ENCODE measurements around the gene CHRND. TPM values are rescaled to one million over a fixed set of nuclear protein-coding genes. Genes with fewer than 3 reads are reported as not detected.
"Not testable (repeated sequence)": the region's sequence is repeated elsewhere in the genome, so short reads cannot be mapped to it uniquely, and the experiment has no call there.

The CHRND gene
- total RNA-seq, 1 donor from 2014 or later, result not detected

- Mint-ChIP-seq H3K27me3 (ENCODE audit: unreplicated experiment) (peaks cover 10% of the 10 kb centered on the region), H3K36me3 (ENCODE audit: low read depth, unreplicated experiment) (peaks cover 4% of the 10 kb centered on the region), H3K4me1 (ENCODE audit: unreplicated experiment) (no peaks in the 10 kb centered on the region), H3K9me3 (ENCODE audit: unreplicated experiment) (peaks cover 3% of the 10 kb centered on the region), H3K4me3 (ENCODE audit: unreplicated experiment) (no peak overlapping the region), H3K27ac (ENCODE audit: unreplicated experiment) (no peak overlapping the region)
- TF ChIP-seq, protein P1, sequence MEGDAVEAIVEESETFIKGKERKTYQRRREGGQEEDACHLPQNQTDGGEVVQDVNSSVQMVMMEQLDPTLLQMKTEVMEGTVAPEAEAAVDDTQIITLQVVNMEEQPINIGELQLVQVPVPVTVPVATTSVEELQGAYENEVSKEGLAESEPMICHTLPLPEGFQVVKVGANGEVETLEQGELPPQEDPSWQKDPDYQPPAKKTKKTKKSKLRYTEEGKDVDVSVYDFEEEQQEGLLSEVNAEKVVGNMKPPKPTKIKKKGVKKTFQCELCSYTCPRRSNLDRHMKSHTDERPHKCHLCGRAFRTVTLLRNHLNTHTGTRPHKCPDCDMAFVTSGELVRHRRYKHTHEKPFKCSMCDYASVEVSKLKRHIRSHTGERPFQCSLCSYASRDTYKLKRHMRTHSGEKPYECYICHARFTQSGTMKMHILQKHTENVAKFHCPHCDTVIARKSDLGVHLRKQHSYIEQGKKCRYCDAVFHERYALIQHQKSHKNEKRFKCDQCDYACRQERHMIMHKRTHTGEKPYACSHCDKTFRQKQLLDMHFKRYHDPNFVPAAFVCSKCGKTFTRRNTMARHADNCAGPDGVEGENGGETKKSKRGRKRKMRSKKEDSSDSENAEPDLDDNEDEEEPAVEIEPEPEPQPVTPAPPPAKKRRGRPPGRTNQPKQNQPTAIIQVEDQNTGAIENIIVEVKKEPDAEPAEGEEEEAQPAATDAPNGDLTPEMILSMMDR (IDR thresholded peaks at IDR 0.05; ENCODE audit: unreplicated experiment), result no peak
- DNase-seq (ENCODE audit: low spot score), result no peak
Observed at GRCh38 chr2:232532419-232532818, 6.5 kb downstream of the CHRND start.

DNA sequence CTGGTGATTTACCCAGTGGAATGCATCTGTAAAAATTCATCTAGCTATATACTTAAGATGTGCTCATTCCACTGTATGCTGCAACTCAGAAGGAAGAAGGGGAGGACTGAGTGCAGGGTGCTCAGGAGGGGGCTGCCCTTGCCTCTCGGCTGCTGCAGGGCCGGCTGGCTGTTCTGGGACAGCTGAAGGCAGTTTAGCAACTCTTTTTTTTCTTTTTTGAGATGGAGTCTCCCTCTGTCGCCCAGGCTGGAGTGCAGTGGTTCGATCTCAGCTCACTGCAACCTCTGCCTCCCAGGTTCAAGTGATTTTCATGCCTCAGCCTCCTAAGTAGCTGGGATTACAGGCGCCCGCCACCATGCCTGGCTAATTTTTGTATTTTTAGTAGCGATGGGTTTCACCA is 6.9 kb downstream of the CHRND start:
- DNase-seq (ENCODE audit: low spot score); H3K4me1 Mint-ChIP-seq (ENCODE audit: unreplicated experiment); H3K4me3 Mint-ChIP-seq (ENCODE audit: unreplicated experiment); H3K27ac Mint-ChIP-seq (ENCODE audit: unreplicated experiment); H3K9me3 Mint-ChIP-seq (ENCODE audit: unreplicated experiment); H3K27me3 Mint-ChIP-seq (ENCODE audit: unreplicated experiment); H3K36me3 Mint-ChIP-seq (ENCODE audit: low read depth, unreplicated experiment): not testable (repeated sequence)

DNA sequence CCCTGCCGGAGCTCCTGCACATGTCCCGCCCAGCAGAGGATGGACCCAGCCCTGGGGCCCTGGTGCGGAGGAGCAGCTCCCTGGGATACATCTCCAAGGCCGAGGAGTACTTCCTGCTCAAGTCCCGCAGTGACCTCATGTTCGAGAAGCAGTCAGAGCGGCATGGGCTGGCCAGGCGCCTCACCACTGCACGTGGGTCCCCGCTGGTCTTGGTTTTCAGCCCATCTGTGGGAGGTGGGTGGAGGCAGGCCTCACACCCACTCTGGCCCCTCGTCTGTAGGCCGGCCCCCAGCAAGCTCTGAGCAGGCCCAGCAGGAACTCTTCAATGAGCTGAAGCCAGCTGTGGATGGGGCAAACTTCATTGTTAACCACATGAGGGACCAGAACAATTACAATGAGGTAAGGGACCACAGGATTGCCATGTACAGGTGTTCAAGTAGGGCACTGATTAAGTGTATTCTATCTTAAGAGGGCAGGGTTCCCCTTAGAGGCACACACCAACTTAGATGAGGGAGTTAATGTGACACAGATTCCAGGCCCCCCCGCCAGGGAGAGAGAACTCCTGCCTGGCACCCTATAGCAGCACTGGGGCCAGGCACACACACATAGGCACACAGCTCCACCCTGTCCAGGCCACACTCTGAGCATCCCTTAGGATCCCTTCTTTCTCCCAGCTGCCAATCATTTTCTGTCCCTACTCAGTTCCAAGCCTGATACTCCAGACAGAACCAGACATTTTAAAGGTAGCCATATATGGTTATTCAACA is 8.2 kb downstream of the CHRND start:
- TF ChIP-seq, protein P1 (IDR thresholded peaks at IDR 0.05; ENCODE audit: unreplicated experiment), result no peak
- Mint-ChIP-seq H3K4me3 (ENCODE audit: unreplicated experiment) (no peak overlapping the region), H3K27ac (ENCODE audit: unreplicated experiment) (no peak overlapping the region)

GRCh38 chr2:232534940-232535651 is 9.1 kb downstream of the CHRND start:
- Mint-ChIP-seq H3K9me3 (ENCODE audit: unreplicated experiment) (peaks cover 3% of the 10 kb centered on the region), H3K4me1 (ENCODE audit: unreplicated experiment) (peaks cover 5% of the 10 kb centered on the region), H3K36me3 (ENCODE audit: low read depth, unreplicated experiment) (peaks cover 4% of the 10 kb centered on the region), H3K4me3 (ENCODE audit: unreplicated experiment) (no peak overlapping the region), H3K27me3 (ENCODE audit: unreplicated experiment) (peaks cover 7% of the 10 kb centered on the region), H3K27ac (ENCODE audit: unreplicated experiment) (no peak overlapping the region)
- TF ChIP-seq, protein P1 (IDR thresholded peaks at IDR 0.05; ENCODE audit: unreplicated experiment), result no peak
- DNase-seq (ENCODE audit: low spot score), result no peak

More for the DNA sequence above, 8.2 kb downstream of the CHRND start:
- no peak for DNase-seq (ENCODE audit: low spot score)
- H3K4me1 Mint-ChIP-seq (ENCODE audit: unreplicated experiment), result peaks cover 5% of the 10 kb centered on the region
- peaks cover 3% of the 10 kb centered on the region for H3K9me3 Mint-ChIP-seq (ENCODE audit: unreplicated experiment)
- peaks cover 4% of the 10 kb centered on the region for H3K36me3 Mint-ChIP-seq (ENCODE audit: low read depth, unreplicated experiment)
- H3K27me3 Mint-ChIP-seq (ENCODE audit: unreplicated experiment), result peaks cover 6% of the 10 kb centered on the region

DNA sequence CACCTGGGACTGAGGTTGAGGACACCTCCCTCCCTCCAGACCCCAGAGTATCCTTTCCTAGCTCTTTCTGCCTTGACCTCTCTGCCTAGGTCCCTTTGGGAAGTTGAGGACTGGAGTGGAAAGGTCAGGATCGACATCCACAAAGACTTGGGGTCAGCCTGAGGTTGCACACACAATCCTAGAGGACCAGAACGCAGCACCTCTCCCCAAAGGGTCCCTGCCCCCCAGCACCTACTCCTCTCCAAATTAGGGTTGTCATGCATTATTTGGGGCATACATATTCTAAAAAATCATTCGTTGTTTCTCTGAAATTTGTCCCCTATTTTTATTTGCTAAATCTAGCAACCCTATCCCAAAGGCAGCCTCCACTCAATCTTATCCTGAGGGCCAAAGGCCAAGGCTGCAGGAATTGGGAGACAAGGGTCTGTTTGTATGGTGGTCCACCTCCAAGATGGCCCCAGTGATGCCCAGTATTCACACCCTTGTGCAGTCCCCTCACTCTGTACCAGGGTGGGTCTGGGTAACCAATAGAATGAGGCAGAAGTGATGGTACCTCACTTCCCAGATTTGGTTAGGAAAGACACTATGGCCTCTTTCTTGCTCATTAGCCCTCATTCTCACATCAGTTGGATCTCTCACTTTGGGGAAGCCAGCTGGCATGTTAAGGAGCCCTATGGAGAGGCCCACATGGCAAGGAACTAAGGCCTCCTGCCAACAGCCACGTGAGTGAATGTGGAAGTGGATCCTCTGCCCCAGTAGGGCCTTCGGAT is 10.0 kb downstream of the CHRND start:
- Mint-ChIP-seq H3K4me3 (ENCODE audit: unreplicated experiment) (no peak overlapping the region), H3K36me3 (ENCODE audit: low read depth, unreplicated experiment) (peaks cover 4% of the 10 kb centered on the region), H3K27me3 (ENCODE audit: unreplicated experiment) (peaks cover 7% of the 10 kb centered on the region), H3K4me1 (ENCODE audit: unreplicated experiment) (peaks cover 5% of the 10 kb centered on the region), H3K27ac (ENCODE audit: unreplicated experiment) (no peak overlapping the region), H3K9me3 (ENCODE audit: unreplicated experiment) (peaks cover 3% of the 10 kb centered on the region)
- no peak for DNase-seq (ENCODE audit: low spot score)
- TF ChIP-seq, protein P1 (IDR thresholded peaks at IDR 0.05; ENCODE audit: unreplicated experiment), result no peak

All from endothelial cell (in vitro differentiated cells).